ENCODE data around the gene NPAS3.

Gene NPAS3

DNA sequence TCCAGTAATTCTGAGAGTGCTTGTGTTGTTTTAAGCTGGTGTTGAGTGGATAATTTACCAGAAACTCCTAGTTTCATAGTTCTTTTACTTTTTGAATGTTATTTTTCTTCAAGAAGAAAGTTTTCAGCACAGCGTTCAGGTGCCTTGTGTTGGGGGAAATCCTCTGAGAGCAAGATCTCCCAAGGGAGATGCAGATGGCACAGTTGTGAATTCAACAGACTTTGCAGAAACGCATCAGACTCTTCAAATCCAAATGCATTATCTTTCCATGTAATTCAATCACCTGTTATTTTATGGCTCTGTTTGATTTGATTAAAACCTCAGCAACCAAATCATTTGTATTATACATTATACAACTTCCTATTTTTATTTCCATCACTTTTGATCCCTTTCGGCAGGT, 572.3 kb downstream of the NPAS3 start:
- no peak for DNase-seq (ENCODE audit: low spot score)

DNA sequence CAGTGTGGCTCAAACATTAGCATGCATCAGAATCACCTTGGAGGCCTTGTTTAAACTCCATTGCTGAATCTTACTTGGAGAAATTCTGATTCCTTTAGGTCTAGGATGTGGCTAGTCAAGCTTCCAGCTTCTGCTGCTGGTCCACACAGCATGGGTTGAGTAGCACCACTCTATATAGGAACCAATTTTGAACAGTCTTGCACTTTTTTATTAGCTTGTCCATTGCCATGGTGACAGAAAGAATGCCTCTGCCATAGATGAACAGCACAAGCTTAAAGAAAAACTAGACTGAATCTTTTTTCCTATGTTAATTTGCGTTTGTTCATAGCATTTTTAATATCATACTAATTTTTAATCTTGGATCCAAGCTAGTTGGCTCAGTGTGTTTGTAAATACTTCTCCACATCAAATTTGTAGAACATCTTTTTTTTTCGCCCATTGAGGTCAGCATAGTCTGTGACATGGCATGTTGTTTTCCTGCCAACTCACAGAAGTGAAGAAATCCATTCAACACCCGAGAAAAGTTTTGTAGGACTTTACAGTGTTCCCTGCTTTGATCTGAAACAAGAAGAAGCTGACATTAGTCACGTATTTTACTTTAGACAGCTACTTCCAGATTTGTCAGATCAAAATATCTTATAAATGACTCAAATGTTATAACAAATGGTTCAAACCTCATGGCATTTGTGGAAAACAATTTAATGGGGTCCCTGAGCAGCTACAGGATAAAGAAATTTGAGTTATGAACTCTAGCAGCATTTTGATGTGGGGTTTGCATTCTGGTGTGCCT, 573.4 kb downstream of the NPAS3 start:
- TF ChIP-seq, protein P1, sequence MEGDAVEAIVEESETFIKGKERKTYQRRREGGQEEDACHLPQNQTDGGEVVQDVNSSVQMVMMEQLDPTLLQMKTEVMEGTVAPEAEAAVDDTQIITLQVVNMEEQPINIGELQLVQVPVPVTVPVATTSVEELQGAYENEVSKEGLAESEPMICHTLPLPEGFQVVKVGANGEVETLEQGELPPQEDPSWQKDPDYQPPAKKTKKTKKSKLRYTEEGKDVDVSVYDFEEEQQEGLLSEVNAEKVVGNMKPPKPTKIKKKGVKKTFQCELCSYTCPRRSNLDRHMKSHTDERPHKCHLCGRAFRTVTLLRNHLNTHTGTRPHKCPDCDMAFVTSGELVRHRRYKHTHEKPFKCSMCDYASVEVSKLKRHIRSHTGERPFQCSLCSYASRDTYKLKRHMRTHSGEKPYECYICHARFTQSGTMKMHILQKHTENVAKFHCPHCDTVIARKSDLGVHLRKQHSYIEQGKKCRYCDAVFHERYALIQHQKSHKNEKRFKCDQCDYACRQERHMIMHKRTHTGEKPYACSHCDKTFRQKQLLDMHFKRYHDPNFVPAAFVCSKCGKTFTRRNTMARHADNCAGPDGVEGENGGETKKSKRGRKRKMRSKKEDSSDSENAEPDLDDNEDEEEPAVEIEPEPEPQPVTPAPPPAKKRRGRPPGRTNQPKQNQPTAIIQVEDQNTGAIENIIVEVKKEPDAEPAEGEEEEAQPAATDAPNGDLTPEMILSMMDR (IDR thresholded peaks at IDR 0.05; ENCODE audit: extremely low read depth, missing control alignments): no peak

More for the DNA sequence above, 572.3 kb downstream of the NPAS3 start:
- TF ChIP-seq, protein P1 (IDR thresholded peaks at IDR 0.05; ENCODE audit: extremely low read depth, missing control alignments): no peak

DNA sequence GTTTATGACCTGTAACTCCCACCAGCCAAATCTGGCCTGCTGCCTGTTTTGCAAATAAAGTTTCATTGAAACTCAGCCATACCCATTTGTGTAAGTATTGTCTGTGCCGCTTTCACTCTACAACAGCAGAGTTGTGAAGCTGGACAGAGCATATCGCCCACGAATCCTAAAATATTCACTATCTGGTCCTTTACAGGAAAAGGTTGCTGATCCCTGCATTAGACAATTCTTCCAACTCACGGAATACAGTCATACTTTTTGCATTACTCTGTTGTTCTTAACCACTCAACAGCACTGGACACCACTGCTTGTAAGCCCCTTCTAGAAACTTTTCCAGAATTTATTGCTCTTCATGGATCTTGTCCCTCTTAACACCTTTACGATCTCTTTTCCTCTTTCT, 576.8 kb downstream of the NPAS3 start:
- DNase-seq (ENCODE audit: low spot score): no peak
- TF ChIP-seq, protein P1 (IDR thresholded peaks at IDR 0.05; ENCODE audit: extremely low read depth, missing control alignments): no peak

More for the DNA sequence above, 573.4 kb downstream of the NPAS3 start:
- no peak for DNase-seq (ENCODE audit: low spot score)

DNA sequence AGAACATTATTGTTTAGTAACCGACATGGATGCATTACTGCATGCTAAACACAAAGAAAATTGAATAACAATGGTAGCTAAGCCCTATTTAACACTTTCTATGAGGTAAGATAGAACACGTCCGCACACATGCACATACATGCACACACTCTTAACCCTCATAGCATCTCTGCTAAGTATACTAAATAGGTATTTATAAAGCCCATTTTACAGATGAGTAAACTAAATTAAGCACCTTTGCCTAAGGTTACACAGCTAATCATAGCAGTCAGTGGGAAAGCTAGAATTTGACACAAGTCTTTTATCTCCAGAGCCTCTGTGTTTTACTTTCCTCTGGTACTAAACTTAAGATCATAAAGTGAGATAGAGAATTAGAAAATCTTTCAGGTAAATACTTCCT, 577.2 kb downstream of the NPAS3 start:
- TF ChIP-seq, protein P1 (IDR thresholded peaks at IDR 0.05; ENCODE audit: extremely low read depth, missing control alignments): no peak
- DNase-seq (ENCODE audit: low spot score): no peak

DNA sequence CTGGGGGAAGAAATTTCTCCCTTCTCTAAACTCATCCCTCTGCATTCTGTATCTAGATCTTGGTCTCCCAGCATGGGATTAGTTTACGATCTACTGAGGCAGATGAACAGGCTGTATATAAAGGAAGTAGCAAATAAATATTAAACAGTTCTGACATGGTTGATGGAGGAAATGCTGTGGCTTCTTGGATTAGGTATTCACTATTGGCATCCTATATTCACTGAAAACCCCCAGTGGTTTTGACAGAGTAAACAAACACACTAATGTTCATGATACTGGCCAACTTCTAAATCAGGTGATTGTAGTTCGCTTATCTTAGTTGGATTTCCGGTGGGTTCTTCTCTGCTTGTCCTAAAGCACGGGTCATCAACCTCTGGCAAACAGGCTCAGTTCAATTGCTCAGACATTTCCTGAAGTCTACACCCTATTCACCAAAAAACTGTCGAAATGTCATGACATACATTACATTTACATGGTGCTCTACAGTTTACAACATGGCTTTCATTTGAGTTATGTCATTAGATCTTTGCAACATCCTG, 578.3 kb downstream of the NPAS3 start:
- TF ChIP-seq, protein P1 (IDR thresholded peaks at IDR 0.05; ENCODE audit: extremely low read depth, missing control alignments): no peak
- DNase-seq (ENCODE audit: low spot score): no peak

DNA sequence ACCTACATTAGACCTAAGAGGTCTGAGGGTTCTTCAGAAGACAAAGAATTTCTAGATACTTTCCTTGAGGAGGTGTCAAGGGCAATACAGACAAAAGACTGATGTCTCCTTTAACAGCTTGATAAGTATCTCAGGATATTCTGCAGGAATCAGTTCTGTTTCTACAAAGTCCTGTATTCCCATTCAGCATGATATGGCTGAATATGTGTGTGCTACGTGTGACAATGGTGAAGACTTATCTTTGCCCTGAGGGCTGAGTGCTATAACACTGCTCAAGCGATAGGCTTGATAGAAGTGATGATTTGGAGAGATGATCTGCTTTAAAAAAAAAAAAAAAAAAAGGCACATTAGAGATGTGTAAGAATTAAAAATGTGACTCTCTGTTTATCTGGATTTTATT, 582.5 kb downstream of the NPAS3 start:
- TF ChIP-seq, protein P1 (IDR thresholded peaks at IDR 0.05; ENCODE audit: extremely low read depth, missing control alignments): no peak
- DNase-seq (ENCODE audit: low spot score): no peak

DNA sequence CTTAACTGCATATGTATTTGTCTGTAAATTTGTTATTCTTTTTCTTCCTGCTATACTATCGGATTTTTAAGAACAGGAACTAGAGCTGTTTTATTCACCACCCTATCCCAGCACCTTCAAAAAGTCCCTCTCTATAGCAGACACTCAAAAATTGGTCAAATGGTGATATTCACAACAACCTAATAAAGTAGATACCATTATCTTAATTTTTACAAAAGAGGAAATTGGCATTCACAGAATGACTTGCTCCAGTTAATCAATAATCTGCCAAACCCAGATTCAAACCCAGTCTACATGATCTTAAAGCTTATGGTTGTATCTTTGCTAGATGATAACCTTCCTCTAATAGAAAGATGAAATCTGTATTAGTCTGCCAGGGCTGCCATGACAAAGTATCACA, 585.6 kb downstream of the NPAS3 start:
- no peak for DNase-seq (ENCODE audit: low spot score)
- TF ChIP-seq, protein P1 (IDR thresholded peaks at IDR 0.05; ENCODE audit: extremely low read depth, missing control alignments): no peak

Data from GM20000 (cell line).